Gastroesophageal sphincter (tissue), 3 donors: Measurements from ENCODE around the gene ACOXL.

Source experiments
- EP300 ChIP-seq: sonication (generic); formaldehyde crosslinking; IDR thresholded peaks from one replicate; pipeline ENCODE4 v1.6.1; 2017; ENCODE audit warnings: antibody characterized with exemption, mild to moderate bottlenecking
- POLR2A ChIP-seq, 2 donors: fragments of 450-650 bp; IDR thresholded peaks; one replicate each; pipeline ENCODE4 v1.6.1; 2017; ENCODE audit warnings: antibody characterized with exemption in 2 of 2, mild to moderate bottlenecking in 2 of 2, moderate library complexity in 1 of 2
- POLR2AphosphoS5 ChIP-seq: sonication (generic); formaldehyde crosslinking; IDR thresholded peaks from one replicate; pipeline ENCODE4 v1.6.1; 2017; ENCODE audit warnings: antibody characterized with exemption
- TF ChIP-seq, protein P1 (sequence below), 4 experiments: fragments of 200-600 bp in 2 of 4; fragments of 450-650 bp in 2 of 4; sonication (generic) in 1 of 4; IDR thresholded peaks; one replicate each; pipeline ENCODE4 v1.5.1; 2017 to 2019; ENCODE audit warnings: antibody characterized with exemption in 4 of 4, mild to moderate bottlenecking in 2 of 4, moderate library complexity in 2 of 4

DNA sequence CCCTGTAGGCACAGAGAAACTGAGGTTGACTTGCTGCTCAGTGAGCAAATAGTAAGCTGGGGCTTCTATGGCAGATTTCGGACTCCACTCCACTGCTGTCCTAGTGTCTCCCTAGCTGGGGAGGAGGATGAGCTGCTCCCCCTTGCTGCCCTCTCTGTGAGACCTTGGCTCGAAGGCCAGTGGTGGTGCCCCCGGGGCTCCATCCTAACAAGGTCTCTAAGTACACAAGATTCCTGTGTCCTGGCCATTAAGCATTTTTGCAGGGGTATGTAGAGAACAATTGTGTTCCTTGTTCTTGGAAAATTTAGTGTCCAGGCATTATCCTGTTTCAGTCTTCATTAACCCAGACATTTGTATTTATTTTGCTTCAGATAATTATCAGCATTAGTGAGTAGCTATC is 367.0 kb downstream of the ACOXL start:
- no peak for TF ChIP-seq POLR2A (IDR thresholded peaks at IDR 0.05)
- TF ChIP-seq, protein P1, sequence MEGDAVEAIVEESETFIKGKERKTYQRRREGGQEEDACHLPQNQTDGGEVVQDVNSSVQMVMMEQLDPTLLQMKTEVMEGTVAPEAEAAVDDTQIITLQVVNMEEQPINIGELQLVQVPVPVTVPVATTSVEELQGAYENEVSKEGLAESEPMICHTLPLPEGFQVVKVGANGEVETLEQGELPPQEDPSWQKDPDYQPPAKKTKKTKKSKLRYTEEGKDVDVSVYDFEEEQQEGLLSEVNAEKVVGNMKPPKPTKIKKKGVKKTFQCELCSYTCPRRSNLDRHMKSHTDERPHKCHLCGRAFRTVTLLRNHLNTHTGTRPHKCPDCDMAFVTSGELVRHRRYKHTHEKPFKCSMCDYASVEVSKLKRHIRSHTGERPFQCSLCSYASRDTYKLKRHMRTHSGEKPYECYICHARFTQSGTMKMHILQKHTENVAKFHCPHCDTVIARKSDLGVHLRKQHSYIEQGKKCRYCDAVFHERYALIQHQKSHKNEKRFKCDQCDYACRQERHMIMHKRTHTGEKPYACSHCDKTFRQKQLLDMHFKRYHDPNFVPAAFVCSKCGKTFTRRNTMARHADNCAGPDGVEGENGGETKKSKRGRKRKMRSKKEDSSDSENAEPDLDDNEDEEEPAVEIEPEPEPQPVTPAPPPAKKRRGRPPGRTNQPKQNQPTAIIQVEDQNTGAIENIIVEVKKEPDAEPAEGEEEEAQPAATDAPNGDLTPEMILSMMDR (IDR thresholded peaks at IDR 0.05): no peak
- TF ChIP-seq EP300: no peak
- TF ChIP-seq POLR2AphosphoS5: no peak
